ENCODE data around the gene FAM171A1. TPM values are rescaled to one million over a fixed set of nuclear protein-coding genes. Genes with fewer than 3 reads are reported as not detected.

FAM171A1 gene
- total RNA-seq, 2 donors from 2014 or later, result 36.5 to 39.0 TPM

- Histone ChIP-seq H3K36me3 (ENCODE audit: control insufficient read depth, insufficient read depth, low read length) (peaks cover 37% of the 10 kb centered on the region), H3K4me3 (ENCODE audit: low read length) (no peak overlapping the region), H3K4me1 (ENCODE audit: control insufficient read depth, insufficient read depth, low read length) (no peaks in the 10 kb centered on the region), H3K9ac (ENCODE audit: extremely low read depth, low read length, poor library complexity, severe bottlenecking) (no peak overlapping the region), H3K27me3 (ENCODE audit: control insufficient read depth, insufficient read depth, low read length, poor library complexity, severe bottlenecking) (no peaks in the 10 kb centered on the region), H3K9me3 (ENCODE audit: control insufficient read depth, low read length) (peaks cover 5% of the 10 kb centered on the region), H3K27ac (ENCODE audit: low read depth, low read length) (no peak overlapping the region)
- no peak for TF ChIP-seq CTCF (conservative IDR thresholded peaks at IDR 0.05)
- WGBS, 2 experiments (ENCODE audit: insufficient coverage in 1 of 2, insufficient read length in 1 of 2), result 89 to 98% methylated on average over 5 to 6 of the region's 6 CpGs
- Mint-ChIP-seq H3K27me3 (ENCODE audit: insufficient read depth) (no peaks in the 10 kb centered on the region), H3K4me3 (no peak overlapping the region), H3K27ac (no peak overlapping the region), H3K9me3 (no peaks in the 10 kb centered on the region), H3K4me1 (no peaks in the 10 kb centered on the region), H3K36me3 (ENCODE audit: low read depth) (peaks cover 48% of the 10 kb centered on the region)
- no peak for DNase-seq
Measured at GRCh38 chr10:15223174-15223573, 147.9 kb downstream of the FAM171A1 start.

DNA sequence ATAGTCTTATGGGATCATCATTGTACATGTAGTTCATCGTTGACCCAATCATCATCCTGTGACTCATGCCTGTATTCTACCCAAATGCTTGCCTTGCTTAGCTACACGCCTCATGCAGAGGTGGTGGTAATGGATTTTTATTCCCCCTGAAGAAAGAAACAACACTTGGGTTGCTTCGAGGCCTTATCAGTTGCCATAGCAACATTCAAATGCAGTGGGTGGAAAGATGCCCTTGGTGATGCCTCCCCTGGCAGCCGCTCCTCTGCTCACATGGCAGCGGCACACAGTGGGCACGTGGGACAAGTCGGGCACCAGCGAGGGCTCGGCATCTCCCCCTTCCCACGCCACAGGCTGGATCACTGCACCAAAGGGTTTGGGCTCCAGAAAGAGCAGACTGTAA, 148.6 kb downstream of the FAM171A1 start:
- no peaks in the 10 kb centered on the region for H3K4me1 Mint-ChIP-seq
- H3K4me3 ChIP-seq (ENCODE audit: low read length), result no peak overlapping the region
- no peaks in the 10 kb centered on the region for H3K27me3 Mint-ChIP-seq (ENCODE audit: insufficient read depth)
- DNase-seq, result no peak
- TF ChIP-seq CTCF (conservative IDR thresholded peaks at IDR 0.05), result no peak
- peaks cover 5% of the 10 kb centered on the region for H3K9me3 ChIP-seq (ENCODE audit: control insufficient read depth, low read length)
- H3K4me1 ChIP-seq (ENCODE audit: control insufficient read depth, insufficient read depth, low read length), result no peaks in the 10 kb centered on the region
- no peak overlapping the region for H3K27ac Mint-ChIP-seq
- H3K4me3 Mint-ChIP-seq, result no peak overlapping the region
- no peak overlapping the region for H3K9ac ChIP-seq (ENCODE audit: extremely low read depth, low read length, poor library complexity, severe bottlenecking)
- no peak overlapping the region for H3K27ac ChIP-seq (ENCODE audit: low read depth, low read length)
- H3K36me3 ChIP-seq (ENCODE audit: control insufficient read depth, insufficient read depth, low read length), result peaks cover 41% of the 10 kb centered on the region
- H3K36me3 Mint-ChIP-seq (ENCODE audit: low read depth), result peaks cover 53% of the 10 kb centered on the region
- WGBS, 2 experiments (ENCODE audit: insufficient coverage in 1 of 2, insufficient read length in 1 of 2), result 95 to 98% methylated on average over 6 to 10 of the region's 10 CpGs
- H3K27me3 ChIP-seq (ENCODE audit: control insufficient read depth, insufficient read depth, low read length, poor library complexity, severe bottlenecking), result no peaks in the 10 kb centered on the region
- no peaks in the 10 kb centered on the region for H3K9me3 Mint-ChIP-seq

- H3K9me3 ChIP-seq (ENCODE audit: control insufficient read depth, low read length), result no peaks in the 10 kb centered on the region
- H3K36me3 Mint-ChIP-seq (ENCODE audit: low read depth), result peaks cover 41% of the 10 kb centered on the region
- H3K4me3 ChIP-seq (ENCODE audit: low read length), result no peak overlapping the region
- TF ChIP-seq CTCF (conservative IDR thresholded peaks at IDR 0.05), result no peak
- H3K4me1 Mint-ChIP-seq, result no peaks in the 10 kb centered on the region
- peaks cover 32% of the 10 kb centered on the region for H3K36me3 ChIP-seq (ENCODE audit: control insufficient read depth, insufficient read depth, low read length)
- H3K27me3 ChIP-seq (ENCODE audit: control insufficient read depth, insufficient read depth, low read length, poor library complexity, severe bottlenecking), result no peaks in the 10 kb centered on the region
- H3K27me3 Mint-ChIP-seq (ENCODE audit: insufficient read depth), result no peaks in the 10 kb centered on the region
- DNase-seq, result no peak
- H3K9me3 Mint-ChIP-seq, result no peaks in the 10 kb centered on the region
- no peak overlapping the region for H3K27ac ChIP-seq (ENCODE audit: low read depth, low read length)
- H3K27ac Mint-ChIP-seq, result no peak overlapping the region
- no peak overlapping the region for H3K4me3 Mint-ChIP-seq
- H3K9ac ChIP-seq (ENCODE audit: extremely low read depth, low read length, poor library complexity, severe bottlenecking), result no peak overlapping the region
- H3K4me1 ChIP-seq (ENCODE audit: control insufficient read depth, insufficient read depth, low read length), result no peaks in the 10 kb centered on the region
- WGBS, 2 experiments (ENCODE audit: insufficient coverage in 1 of 2, insufficient read length in 1 of 2), result 93 to 100% methylated on average over 3 of the region's 3 CpGs
Measured at GRCh38 chr10:15220445-15220844, 150.6 kb downstream of the FAM171A1 start.
